Measurements from ENCODE around the gene CD1C.

GRCh38 chr1:158331481-158332150, 41.9 kb downstream of the CD1C start, which contains the start of gene CD1B:
- no peak for TF ChIP-seq RNF2 (IDR thresholded peaks at IDR 0.05; ENCODE audit: borderline replicate concordance, low read depth)
- no peak for TF ChIP-seq CTCF (IDR thresholded peaks at IDR 0.05)
- TF ChIP-seq KDM5A (IDR thresholded peaks at IDR 0.05) = no peak
- TF ChIP-seq ZFP36 (IDR thresholded peaks at IDR 0.05; ENCODE audit: borderline replicate concordance, partially characterized antibody) = no peak
- TF ChIP-seq POLR2A (IDR thresholded peaks at IDR 0.05; ENCODE audit: low read length) = no peak
- no peak for TF ChIP-seq NR3C1 (IDR thresholded peaks at IDR 0.05)
- no peak for TF ChIP-seq CHD2 (IDR thresholded peaks at IDR 0.05; ENCODE audit: low read length, partially characterized antibody)
- TF ChIP-seq KDM1A (IDR thresholded peaks at IDR 0.05; ENCODE audit: low read depth) = no peak
- no peak for TF ChIP-seq REST (IDR thresholded peaks at IDR 0.05)
- no peak for TF ChIP-seq EP300 (IDR thresholded peaks at IDR 0.05)
- no peak for TF ChIP-seq TP53 (CRISPR knock-in tag; IDR thresholded peaks at IDR 0.05)
- no peak for TF ChIP-seq JUN (IDR thresholded peaks at IDR 0.05)

Data from A549 (cell line).